Type B pancreatic cell (in vitro differentiated cells): Measurements from ENCODE around the gene SMC6. TPM values are rescaled to one million over a fixed set of nuclear protein-coding genes. Genes with fewer than 3 reads are reported as not detected.

Source experiments
- DNase-seq: peaks from one replicate; pipeline ENCODE4 v3.0.0; 2021; ENCODE audit warnings: mixed read lengths; ENCODE audit not compliant: unreplicated experiment; ENCODE audit errors: extremely low spot score
- H3K27ac Mint-ChIP-seq: 2 replicates; pipeline ENCODE4 v1.8.0; 2021; ENCODE audit warnings: mild to moderate bottlenecking, mixed read lengths
- H3K27me3 Mint-ChIP-seq: 2 replicates; pipeline ENCODE4 v1.8.0; 2021; ENCODE audit warnings: mixed read lengths
- H3K36me3 Mint-ChIP-seq: 2 replicates; pipeline ENCODE4 v1.8.0; 2021; ENCODE audit warnings: mixed read lengths
- H3K4me1 Mint-ChIP-seq: one replicate; pipeline ENCODE4 v1.8.0; 2021; ENCODE audit warnings: mixed read lengths; ENCODE audit not compliant: unreplicated experiment
- H3K4me3 Mint-ChIP-seq: 2 replicates; pipeline ENCODE4 v1.8.0; 2021; ENCODE audit warnings: mild to moderate bottlenecking, mixed read lengths
- H3K9me3 Mint-ChIP-seq: 2 replicates; pipeline ENCODE4 v1.8.0; 2021; ENCODE audit warnings: mixed read lengths
- total RNA-seq: library from RNA; stranded (reverse); gene quantifications from 2 replicates; pipeline ENCODE4 v1.2.1, GENCODE V29; 2021; ENCODE audit warnings: low replicate concordance
- TF ChIP-seq, protein P1 (sequence below): fragments of 200-600 bp; sonication (generic); conservative IDR thresholded peaks from 2 replicates; pipeline ENCODE4 v1.5.0; 2021; ENCODE audit warnings: antibody characterized with exemption, mild to moderate bottlenecking

Gene SMC6
- total RNA-seq, 1 donor from 2014 or later: 30.5 TPM

DNA sequence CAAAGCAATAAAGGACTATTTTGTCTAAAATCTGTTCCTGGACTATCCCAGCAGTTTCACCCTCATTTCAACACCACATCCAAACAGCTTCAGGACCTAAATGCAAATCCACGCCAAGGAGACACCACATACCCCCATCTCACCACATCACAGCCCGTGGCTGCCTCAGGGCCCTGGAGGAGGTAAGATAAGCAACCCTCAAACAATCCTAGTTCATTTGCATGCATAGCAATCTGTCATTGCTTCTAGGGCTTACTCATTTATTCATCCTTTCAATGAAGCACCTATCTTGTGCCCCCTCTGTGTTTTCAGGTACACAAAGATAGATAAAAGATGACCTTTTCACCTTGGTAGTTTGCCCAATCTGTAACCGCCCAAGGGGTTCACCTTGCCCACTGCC, 126.6 kb downstream of the SMC6 start:
- TF ChIP-seq, protein P1, sequence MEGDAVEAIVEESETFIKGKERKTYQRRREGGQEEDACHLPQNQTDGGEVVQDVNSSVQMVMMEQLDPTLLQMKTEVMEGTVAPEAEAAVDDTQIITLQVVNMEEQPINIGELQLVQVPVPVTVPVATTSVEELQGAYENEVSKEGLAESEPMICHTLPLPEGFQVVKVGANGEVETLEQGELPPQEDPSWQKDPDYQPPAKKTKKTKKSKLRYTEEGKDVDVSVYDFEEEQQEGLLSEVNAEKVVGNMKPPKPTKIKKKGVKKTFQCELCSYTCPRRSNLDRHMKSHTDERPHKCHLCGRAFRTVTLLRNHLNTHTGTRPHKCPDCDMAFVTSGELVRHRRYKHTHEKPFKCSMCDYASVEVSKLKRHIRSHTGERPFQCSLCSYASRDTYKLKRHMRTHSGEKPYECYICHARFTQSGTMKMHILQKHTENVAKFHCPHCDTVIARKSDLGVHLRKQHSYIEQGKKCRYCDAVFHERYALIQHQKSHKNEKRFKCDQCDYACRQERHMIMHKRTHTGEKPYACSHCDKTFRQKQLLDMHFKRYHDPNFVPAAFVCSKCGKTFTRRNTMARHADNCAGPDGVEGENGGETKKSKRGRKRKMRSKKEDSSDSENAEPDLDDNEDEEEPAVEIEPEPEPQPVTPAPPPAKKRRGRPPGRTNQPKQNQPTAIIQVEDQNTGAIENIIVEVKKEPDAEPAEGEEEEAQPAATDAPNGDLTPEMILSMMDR: no peak
- Mint-ChIP-seq H3K4me1 (no peaks in the 10 kb centered on the region), H3K36me3 (no peaks in the 10 kb centered on the region), H3K4me3 (no peak overlapping the region), H3K27me3 (no peaks in the 10 kb centered on the region), H3K9me3 (peaks cover 6% of the 10 kb centered on the region), H3K27ac (no peak overlapping the region)
- no peak for DNase-seq

- peaks cover 6% of the 10 kb centered on the region for H3K9me3 Mint-ChIP-seq
- H3K4me1 Mint-ChIP-seq: no peaks in the 10 kb centered on the region
- H3K27me3 Mint-ChIP-seq: no peaks in the 10 kb centered on the region
- H3K36me3 Mint-ChIP-seq: no peaks in the 10 kb centered on the region
- TF ChIP-seq, protein P1: no peak
- no peak overlapping the region for H3K27ac Mint-ChIP-seq
- no peak for DNase-seq
- H3K4me3 Mint-ChIP-seq: no peak overlapping the region
Observed at GRCh38 chr2:17625446-17625845, 128.2 kb downstream of the SMC6 start.

GRCh38 chr2:17621781-17622180, 131.8 kb downstream of the SMC6 start:
- DNase-seq: no peak
- TF ChIP-seq, protein P1: no peak
- no peaks in the 10 kb centered on the region for H3K36me3 Mint-ChIP-seq
- no peaks in the 10 kb centered on the region for H3K27me3 Mint-ChIP-seq
- H3K4me1 Mint-ChIP-seq: peaks cover 7% of the 10 kb centered on the region
- H3K27ac Mint-ChIP-seq: no peak overlapping the region
- peaks cover 6% of the 10 kb centered on the region for H3K9me3 Mint-ChIP-seq
- no peak overlapping the region for H3K4me3 Mint-ChIP-seq

DNA sequence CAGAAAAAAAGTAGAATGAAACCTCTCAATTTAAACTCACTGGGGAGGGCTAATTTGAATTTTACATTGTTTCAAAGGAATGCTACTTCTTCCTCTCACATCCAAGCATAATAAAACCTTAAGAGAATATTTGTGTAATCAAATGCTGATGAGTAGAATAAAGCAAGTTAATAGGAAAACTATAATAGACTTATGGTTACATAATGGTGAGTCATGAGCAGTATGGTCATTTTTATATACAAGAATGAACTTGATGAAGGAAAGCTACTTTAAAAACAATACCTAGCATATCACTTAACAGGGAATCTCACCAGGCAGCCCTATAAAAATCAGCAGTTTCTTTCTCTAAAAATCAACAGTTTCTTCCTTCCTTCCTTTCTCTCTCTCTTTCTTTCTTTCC, 132.8 kb downstream of the SMC6 start:
- Mint-ChIP-seq H3K27ac (no peak overlapping the region), H3K9me3 (peaks cover 6% of the 10 kb centered on the region), H3K4me3 (no peak overlapping the region), H3K4me1 (peaks cover 7% of the 10 kb centered on the region), H3K27me3 (no peaks in the 10 kb centered on the region), H3K36me3 (no peaks in the 10 kb centered on the region)
- no peak for DNase-seq
- TF ChIP-seq, protein P1: no peak

- Mint-ChIP-seq H3K27me3 (no peaks in the 10 kb centered on the region), H3K4me3 (no peak overlapping the region), H3K4me1 (peaks cover 11% of the 10 kb centered on the region), H3K27ac (no peak overlapping the region), H3K9me3 (peaks cover 4% of the 10 kb centered on the region), H3K36me3 (no peaks in the 10 kb centered on the region)
- no peak for DNase-seq
- TF ChIP-seq, protein P1: no peak
Observed at GRCh38 chr2:17620280-17620679, 133.3 kb downstream of the SMC6 start.

DNA sequence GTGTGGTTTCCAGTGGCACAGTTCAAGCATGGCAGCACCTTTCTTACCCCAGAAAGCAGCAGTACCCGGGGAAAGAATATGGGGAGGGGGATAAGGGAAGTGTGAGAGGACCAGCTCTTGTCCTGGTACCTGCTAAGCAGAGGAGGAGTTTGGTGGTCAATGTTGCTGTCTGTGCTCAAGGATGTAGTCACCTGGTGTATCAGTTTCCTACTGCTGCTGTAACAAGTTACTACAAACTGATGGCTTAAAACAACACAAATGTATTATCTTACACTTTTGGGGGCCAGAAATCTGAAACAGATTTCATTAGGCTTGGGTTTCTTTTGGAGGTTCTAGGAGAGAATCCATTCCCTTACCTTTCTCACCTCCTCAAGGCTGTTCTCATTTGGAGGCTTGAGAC, 135.7 kb downstream of the SMC6 start:
- DNase-seq: no peak
- Mint-ChIP-seq H3K4me3 (no peak overlapping the region), H3K27me3 (no peaks in the 10 kb centered on the region), H3K9me3 (no peaks in the 10 kb centered on the region), H3K4me1 (peaks cover 15% of the 10 kb centered on the region), H3K36me3 (no peaks in the 10 kb centered on the region), H3K27ac (no peak overlapping the region)
- TF ChIP-seq, protein P1: no peak
